Right hindlimb (tissue), 1 donor: Measurements from ENCODE around the gene KRT81.
"Not testable (repeated sequence)": the region's sequence is repeated elsewhere in the genome, so short reads cannot be mapped to it uniquely, and the experiment has no call there.

Experiments used
- DNase-seq: peaks from one replicate; pipeline ENCODE4 v3.0.0-alpha.2; 2018

Gene KRT81

DNA sequence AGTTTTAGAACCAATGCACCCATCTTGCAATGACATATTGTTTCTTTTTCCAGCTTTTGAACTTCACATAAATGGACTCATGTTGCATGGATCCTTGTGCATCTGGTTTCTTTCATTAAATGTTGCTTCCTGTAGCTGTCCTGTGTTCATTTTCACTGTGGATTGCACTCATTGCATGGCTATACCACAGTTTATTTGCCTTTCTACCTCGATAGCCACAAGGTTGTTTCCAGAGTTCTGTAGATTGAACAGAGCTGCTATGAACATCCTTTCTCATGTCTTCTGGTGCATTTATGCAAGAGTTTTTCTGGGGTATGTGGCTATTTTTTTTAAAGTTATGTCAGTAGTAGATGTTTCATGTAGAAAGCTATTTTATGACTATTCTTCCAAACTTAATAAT is 3.5 kb upstream of the KRT81 start:
- DNase-seq, result no peak

DNA sequence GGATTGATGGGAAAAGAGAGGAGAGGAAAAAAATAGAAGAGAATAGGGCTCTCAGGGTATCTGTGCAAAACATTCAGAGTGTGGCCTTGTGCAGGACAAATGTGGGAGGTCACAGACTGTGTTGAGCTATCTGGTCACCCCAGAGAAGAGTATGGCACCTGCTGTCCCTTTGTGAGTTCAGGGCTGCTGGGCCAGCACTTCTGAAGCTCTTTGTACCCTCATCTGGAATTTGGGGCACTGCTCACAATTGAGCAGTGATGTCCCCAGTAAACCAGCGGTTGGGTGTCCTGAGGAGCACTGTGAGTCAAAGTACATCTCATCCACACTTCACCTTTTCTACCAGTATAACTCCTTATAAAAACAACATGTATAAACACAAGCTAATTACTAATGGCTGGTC is 2.6 kb upstream of the KRT81 start:
- no peak for DNase-seq

DNA sequence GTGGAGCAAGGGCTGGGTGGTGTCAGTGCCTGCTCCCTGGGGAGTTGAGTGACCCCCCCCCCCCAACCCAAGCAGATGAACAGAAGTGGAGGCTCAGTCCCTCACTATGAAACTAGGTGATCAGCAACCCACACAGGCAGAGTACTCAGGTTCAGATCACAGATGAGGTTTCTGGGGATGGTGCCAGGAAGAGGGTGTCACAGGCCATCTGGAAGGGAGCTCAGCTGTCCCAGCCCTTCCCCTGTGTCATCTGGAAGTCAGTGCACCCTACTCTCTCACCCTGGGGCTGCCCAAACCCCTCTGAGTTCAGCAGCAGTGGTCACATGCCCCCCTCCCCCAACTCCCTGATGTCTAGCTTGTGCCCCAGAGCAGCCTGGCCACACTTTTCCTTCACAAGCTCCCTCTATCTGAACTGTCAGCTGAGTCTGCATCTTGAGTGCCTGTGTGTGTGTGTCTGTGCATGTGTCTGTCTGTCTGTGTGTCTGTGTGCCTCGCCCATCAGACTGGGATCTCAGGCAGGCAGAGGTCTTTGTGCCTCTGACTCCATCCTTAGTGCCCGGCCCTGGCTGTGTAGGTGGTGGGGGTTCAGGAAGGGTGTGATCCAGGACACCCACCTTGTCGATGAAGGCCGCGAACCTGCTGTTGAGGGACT is 725 bp downstream of the KRT81 start:
- DNase-seq, result not testable (repeated sequence)

DNA sequence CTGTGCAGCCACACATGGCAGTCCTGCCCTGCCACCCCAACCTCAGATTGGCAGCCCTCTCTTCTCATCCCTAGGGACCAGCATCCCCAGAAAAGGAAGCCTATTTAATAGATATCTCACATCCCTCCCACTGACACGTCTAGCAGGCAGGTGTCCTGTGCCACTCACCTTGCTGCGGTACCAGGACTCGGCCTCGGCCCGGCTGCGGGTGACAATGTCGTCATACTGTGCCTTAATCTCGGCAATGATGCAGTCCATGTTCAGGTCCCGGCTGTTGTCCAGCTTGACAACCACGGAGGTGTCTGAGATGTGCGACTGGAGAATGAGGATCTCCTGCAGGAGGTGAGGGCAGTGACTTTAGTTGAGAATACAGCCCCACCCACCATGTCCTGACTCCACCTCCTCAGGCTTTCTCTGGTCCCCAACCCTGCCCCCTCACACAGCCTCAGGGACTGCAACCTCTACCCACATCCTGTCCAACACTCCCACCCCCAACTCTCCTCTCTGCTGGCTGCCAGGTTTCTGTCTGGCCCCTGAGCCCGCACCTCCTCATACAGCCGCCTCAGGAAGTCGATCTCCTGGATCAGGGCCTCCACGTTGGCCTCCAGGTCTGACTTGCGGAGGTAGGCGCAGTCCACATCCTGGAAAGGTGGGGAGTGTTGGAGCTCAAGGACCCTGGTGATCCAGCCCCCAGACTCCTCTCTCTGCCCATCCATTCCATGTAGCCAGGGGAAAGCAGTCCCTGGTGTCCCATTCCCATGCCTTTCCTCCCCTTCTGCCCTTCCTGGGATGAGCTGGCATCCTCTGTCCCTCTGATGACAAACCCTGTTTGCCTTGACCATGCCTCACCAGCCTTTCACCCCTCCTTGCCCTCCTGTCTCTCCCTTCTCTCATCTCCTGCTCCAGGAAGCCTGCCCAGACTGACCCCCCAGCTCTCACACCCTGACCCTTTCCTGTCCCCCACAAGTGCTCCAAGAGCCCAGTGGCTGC is 3.2 kb downstream of the KRT81 start:
- DNase-seq, result not testable (repeated sequence)

GRCh38 chr12:52286857-52287785 is 4.2 kb downstream of the KRT81 start:
- DNase-seq, result not testable (repeated sequence)

GRCh38 chr12:52285851-52286530 is 5.3 kb downstream of the KRT81 start:
- no peak for DNase-seq

DNA sequence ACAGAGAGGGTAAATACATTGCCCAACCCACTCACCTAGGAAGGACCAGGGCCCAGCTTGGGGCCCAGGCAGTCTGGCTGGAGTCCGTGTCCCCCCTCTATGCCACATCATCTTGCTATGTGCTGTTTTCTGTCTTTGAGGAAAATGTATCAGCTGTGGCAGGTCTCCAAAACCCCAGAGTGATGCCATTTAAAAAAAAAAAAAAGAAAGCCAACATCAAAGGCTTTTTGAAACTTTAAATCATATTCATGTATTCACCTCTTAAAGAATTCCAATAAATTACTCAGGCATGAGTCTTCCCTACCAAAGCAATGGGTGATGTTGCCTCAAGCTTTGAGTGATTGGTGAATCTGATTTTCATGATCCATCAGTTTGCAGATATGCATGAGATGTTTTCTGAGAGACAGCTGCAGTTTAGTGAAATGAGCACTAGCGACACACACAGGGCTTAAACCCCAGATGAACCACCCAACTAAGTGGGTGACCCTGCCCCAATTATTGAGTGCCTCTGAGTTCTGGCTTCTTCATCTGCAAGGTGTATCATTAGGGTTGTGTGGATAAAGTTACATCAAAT is 6.1 kb downstream of the KRT81 start:
- DNase-seq, result no peak

DNA sequence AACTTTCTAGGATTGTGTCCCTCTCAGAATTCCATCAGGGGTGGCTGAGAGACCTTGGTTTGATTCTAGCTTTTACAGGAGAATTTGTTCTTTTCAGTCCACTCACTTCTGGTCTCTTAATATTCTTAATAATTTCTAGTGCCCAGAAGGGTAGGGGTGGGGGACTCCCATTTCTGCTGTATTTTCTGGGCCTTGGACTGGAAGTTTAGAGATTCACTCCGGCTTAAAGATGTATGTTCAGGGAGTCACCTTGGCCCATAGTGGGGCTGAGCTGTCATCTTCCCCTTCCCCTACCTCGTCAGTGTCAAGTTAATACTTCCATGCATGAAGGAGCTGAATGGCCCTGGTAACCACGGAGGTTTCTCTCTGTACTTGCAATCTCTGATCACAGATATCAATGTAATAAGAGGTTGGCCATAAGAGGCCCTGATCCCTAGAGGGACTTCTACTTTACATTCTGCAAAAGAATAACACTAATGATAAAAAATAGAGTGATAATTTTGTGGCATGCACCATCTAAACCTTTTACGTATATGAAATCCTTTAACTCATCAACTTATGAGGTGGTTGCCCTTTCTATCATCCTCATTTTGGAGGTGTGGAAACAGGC is 6.7 kb downstream of the KRT81 start:
- no peak for DNase-seq

DNA sequence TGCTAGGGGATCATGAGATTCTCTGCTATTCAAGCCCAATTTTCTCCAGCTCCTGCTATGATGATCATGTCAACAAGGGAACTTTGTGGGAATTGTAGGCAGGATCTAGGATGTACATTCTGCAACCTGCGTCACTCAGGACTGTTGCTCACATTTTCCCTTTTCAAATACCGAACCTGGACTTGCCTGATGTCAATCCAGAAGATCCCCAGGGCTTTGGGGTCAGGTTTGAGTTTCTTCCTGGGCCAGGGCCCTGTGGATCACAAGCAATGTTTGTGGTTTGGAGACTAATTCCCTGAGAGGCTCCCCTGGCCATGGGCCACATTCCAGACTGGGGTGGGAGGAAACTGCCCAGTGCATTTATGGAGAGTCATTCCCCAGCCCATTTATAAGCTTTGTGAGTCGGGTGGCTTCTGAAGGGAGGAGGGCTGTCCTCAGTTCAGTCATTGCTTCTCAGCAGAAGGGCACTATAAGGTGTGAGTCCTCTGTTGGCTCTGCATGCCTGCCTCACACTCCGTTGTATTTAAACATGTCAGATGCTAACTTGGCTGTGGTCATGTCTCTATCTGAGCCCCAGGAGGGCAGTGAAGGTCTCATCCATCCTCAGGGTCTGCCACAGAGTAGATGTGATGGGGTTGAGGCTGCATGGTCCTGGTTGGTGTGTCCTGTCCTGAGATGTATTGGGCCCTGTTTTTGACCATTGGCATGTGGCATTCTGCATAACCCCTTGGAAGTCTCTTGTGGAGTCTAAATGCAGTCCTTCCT is 10.4 kb downstream of the KRT81 start:
- peak; percentile 50 for DNase-seq

DNA sequence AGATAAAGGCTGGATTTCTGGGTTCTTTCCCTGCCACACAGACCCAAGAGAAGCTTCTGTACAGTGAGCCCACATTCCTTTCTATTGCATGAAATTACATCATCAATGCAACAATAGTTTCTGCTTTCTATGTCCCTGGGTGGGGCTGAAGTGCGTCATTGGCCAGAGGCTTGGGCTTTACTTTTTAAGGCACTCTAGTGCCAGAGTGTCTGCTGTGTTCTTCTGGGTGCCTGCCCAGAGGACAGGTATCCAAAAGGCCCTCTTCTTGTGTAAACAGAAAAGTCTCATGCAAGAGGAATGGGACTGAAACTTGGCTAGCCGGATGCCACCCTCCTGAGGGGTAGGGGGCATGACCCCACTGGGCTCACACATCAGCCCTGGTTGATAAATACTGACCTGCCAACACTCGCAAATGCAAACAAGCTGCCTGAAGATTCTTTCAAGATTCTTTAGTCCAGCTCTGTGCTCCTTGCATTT is 11.0 kb downstream of the KRT81 start:
- no peak for DNase-seq

- DNase-seq, result no peak
These were observed 11.7 kb downstream of the KRT81 start for GRCh38 chr12:52279422-52280318.

GRCh38 chr12:52278575-52279421 is 12.5 kb downstream of the KRT81 start:
- peak; percentile 84 for DNase-seq

GRCh38 chr12:52277486-52278245 is 13.7 kb downstream of the KRT81 start:
- DNase-seq, result no peak

DNA sequence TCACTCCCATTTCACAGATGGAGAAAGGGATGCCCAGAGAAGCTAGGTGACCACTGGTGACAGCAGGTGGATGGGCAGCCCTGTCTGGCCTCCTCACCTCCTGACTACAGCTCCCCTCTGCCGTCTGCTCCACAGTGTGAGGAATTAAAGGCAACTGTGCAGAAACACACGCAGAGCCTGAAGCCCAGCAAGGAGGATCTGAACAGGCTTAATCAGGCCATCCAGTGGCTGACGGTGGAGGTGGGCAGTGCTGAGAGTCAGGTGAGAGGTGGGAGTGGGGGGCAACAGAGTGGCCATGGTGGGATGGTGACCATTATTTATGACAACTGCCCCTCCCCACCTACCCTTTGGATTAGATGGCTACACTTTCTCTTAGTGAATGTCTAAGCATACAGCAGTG is 15.6 kb downstream of the KRT81 start:
- DNase-seq, result no peak

GRCh38 chr12:52274521-52275120 is 16.7 kb downstream of the KRT81 start, which contains the start of gene KRT86:
Gene KRT86 (plus strand): TSS chr12:52274645. CDS start chr12:52301917, 27,272 bp downstream.
- no peak for DNase-seq

DNA sequence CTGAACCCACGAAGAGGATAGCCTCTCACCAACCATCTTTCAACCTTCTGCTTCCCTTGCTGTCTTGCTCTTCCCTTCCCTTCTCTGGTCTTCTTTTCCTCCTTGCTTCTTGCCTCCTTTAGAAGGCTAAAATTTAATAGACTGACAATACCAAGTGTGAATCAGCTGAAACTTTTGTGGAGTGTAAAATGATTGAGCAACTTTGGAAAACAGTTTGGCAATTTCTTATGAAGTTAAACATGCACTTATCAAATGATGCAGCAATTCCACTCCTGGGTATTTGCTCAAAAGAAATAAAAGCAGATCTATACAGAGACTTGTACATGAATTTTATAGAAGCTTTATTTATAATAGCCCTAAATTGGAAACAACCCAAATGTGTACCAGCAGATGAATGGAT is 20.2 kb downstream of the KRT81 start:
- no peak for DNase-seq

DNA sequence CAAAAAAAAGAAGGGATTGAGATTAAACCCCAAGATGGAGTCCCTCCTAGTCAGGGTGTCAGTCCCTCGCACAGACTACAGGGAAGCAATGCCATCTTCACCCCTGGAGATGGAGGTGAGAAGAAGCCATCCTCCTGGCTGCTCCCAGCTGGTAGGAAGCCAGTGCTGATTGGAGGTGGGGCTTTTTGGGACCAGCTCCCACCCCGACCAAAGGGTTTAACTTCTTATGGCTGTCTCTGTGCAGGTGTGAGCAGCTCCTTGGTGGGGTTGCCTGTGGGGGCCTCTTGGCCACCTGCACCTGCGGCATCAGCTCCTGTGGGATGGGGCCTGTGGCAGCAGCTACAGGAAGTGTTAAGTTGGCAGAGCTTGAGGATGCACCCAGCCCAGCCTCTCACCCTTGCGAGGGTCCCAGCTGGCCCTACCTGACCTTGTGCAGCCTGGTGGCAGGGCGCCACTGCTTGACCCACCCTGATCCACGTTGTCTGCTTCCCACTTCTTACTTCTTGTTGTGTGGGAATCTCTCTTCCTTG is 20.7 kb downstream of the KRT81 start:
- DNase-seq, result no peak
